ENCODE data around the gene RYR1. TPM values are rescaled to one million over a fixed set of nuclear protein-coding genes. Genes with fewer than 3 reads are reported as not detected.

The RYR1 gene
- total RNA-seq (ENCODE audit: low replicate concordance), result 3.3 and 9.3 TPM in 2 replicates
- long read RNA-seq, result 0 reads

GRCh38 chr19:38433268-38433733, at the start of gene RYR1:
Gene RYR1, plus strand, starts transcription at chr19:38433691. Its CDS starts 139 bp downstream, at chr19:38433830.
- H3K36me3 Mint-ChIP-seq, result no peaks in the 10 kb centered on the region
- H3K4me1 Mint-ChIP-seq (ENCODE audit: unreplicated experiment), result peaks cover 9% of the 10 kb centered on the region
- no peak for TF ChIP-seq CTCF (conservative IDR thresholded peaks at IDR 0.05)
- H3K27ac Mint-ChIP-seq, result no peak within 1 kb of the TSS
- no peak for DNase-seq (ENCODE audit: extremely low spot score, unreplicated experiment)
- H3K9me3 Mint-ChIP-seq, result no peaks in the 10 kb centered on the region
- H3K27me3 Mint-ChIP-seq, result peaks cover 15% of the 10 kb centered on the region
- peak within 1 kb of the TSS; percentile 75 for H3K4me3 Mint-ChIP-seq

- Mint-ChIP-seq H3K27me3 (peaks cover 8% of the 10 kb centered on the region), H3K4me1 (ENCODE audit: unreplicated experiment) (peaks cover 9% of the 10 kb centered on the region), H3K36me3 (peaks cover 19% of the 10 kb centered on the region), H3K4me3 (peak overlapping the region; percentile 55), H3K27ac (peak overlapping the region; percentile 83), H3K9me3 (no peaks in the 10 kb centered on the region)
- TF ChIP-seq CTCF (conservative IDR thresholded peaks at IDR 0.05), result no peak
- no peak for DNase-seq (ENCODE audit: extremely low spot score, unreplicated experiment)
Measured at GRCh38 chr19:38383743-38384142, 49.7 kb upstream of the RYR1 start.

- H3K4me3 Mint-ChIP-seq, result peak overlapping the region; percentile 36
- no peaks in the 10 kb centered on the region for H3K9me3 Mint-ChIP-seq
- peaks cover 9% of the 10 kb centered on the region for H3K27me3 Mint-ChIP-seq
- peak; percentile 31 for TF ChIP-seq CTCF (conservative IDR thresholded peaks at IDR 0.05)
- peaks cover 18% of the 10 kb centered on the region for H3K36me3 Mint-ChIP-seq
- DNase-seq (ENCODE audit: extremely low spot score, unreplicated experiment), result no peak
- peaks cover 9% of the 10 kb centered on the region for H3K4me1 Mint-ChIP-seq (ENCODE audit: unreplicated experiment)
- peak overlapping the region; percentile 51 for H3K27ac Mint-ChIP-seq
Measured at GRCh38 chr19:38384209-38385027, 49.1 kb upstream of the RYR1 start.

GRCh38 chr19:38385057-38385803, 48.3 kb upstream of the RYR1 start:
- no peak for DNase-seq (ENCODE audit: extremely low spot score, unreplicated experiment)
- Mint-ChIP-seq H3K4me1 (ENCODE audit: unreplicated experiment) (peaks cover 9% of the 10 kb centered on the region), H3K36me3 (peaks cover 15% of the 10 kb centered on the region), H3K27ac (no peak overlapping the region), H3K27me3 (peaks cover 15% of the 10 kb centered on the region), H3K9me3 (no peaks in the 10 kb centered on the region), H3K4me3 (peak overlapping the region; percentile 36)
- TF ChIP-seq CTCF (conservative IDR thresholded peaks at IDR 0.05), result no peak

- Mint-ChIP-seq H3K27ac (no peak overlapping the region), H3K4me1 (ENCODE audit: unreplicated experiment) (peaks cover 9% of the 10 kb centered on the region), H3K36me3 (peaks cover 17% of the 10 kb centered on the region), H3K4me3 (no peak overlapping the region), H3K9me3 (no peaks in the 10 kb centered on the region), H3K27me3 (peaks cover 18% of the 10 kb centered on the region)
- no peak for DNase-seq (ENCODE audit: extremely low spot score, unreplicated experiment)
- TF ChIP-seq CTCF (conservative IDR thresholded peaks at IDR 0.05), result no peak
Measured at GRCh38 chr19:38385804-38386257, 47.7 kb upstream of the RYR1 start.
